ENCODE data around the gene AP2M1. TPM values are rescaled to one million over a fixed set of nuclear protein-coding genes. Genes with fewer than 3 reads are reported as not detected.

AP2M1 gene
- total RNA-seq, 1 donor from 2014 or later: 262 TPM

DNA sequence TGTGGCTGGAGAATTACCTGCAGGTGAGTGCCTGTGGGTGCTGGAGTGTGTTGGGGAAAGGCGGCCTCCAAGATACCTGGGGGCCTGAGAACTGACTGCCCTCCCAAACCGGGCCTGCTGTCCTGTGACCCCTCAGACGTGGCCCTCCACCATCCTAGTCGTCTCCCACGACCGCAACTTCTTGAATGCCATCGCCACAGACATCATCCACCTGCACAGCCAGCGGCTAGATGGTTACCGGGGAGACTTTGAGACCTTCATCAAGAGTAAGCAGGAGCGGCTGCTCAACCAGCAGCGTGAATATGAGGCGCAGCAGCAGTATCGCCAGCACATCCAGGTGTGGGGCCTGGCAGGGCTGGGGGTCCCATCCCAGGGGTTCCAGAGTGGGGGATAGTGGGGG is 14.8 kb downstream of the AP2M1 start:
- Histone ChIP-seq H3K4me3 (ENCODE audit: low read depth, low read length) (no peak overlapping the region), H3K27me3 (ENCODE audit: control insufficient read depth, insufficient read depth, low read length) (no peaks in the 10 kb centered on the region), H3K36me3 (ENCODE audit: control insufficient read depth, insufficient read depth, low read length) (peaks cover 36% of the 10 kb centered on the region)
- DNase-seq (ENCODE audit: low read depth): no peak
- FAIRE-seq: no peak
- TF ChIP-seq, protein P1, sequence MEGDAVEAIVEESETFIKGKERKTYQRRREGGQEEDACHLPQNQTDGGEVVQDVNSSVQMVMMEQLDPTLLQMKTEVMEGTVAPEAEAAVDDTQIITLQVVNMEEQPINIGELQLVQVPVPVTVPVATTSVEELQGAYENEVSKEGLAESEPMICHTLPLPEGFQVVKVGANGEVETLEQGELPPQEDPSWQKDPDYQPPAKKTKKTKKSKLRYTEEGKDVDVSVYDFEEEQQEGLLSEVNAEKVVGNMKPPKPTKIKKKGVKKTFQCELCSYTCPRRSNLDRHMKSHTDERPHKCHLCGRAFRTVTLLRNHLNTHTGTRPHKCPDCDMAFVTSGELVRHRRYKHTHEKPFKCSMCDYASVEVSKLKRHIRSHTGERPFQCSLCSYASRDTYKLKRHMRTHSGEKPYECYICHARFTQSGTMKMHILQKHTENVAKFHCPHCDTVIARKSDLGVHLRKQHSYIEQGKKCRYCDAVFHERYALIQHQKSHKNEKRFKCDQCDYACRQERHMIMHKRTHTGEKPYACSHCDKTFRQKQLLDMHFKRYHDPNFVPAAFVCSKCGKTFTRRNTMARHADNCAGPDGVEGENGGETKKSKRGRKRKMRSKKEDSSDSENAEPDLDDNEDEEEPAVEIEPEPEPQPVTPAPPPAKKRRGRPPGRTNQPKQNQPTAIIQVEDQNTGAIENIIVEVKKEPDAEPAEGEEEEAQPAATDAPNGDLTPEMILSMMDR (IDR thresholded peaks at IDR 0.05; ENCODE audit: insufficient read depth, low read length, severe bottlenecking): no peak

DNA sequence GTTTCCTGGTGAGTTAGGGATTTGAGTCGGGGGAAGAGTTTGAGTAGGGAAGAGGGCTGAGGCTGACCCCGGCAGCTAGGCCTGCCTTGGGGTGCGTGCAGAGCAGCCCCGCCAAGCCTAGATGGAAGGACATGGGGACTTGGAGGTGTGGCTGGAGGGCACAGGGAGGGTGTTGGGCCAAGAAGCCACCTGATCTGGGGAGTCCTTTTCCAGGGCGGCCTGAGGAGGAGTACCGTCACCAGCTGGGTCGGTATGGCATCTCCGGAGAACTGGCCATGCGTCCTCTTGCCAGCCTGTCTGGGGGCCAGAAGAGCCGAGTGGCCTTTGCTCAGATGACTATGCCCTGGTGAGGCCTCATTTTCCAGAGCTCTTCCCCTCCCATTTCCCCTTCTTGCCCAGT is 18.2 kb downstream of the AP2M1 start:
- DNase-seq (ENCODE audit: low read depth) (no peak), FAIRE-seq (peak; percentile 82)
- TF ChIP-seq, protein P1 (IDR thresholded peaks at IDR 0.05; ENCODE audit: insufficient read depth, low read length, severe bottlenecking): no peak
- H3K36me3 ChIP-seq (ENCODE audit: control insufficient read depth, insufficient read depth, low read length): peaks cover 36% of the 10 kb centered on the region
- no peak overlapping the region for H3K4me3 ChIP-seq (ENCODE audit: low read depth, low read length)
- H3K27me3 ChIP-seq (ENCODE audit: control insufficient read depth, insufficient read depth, low read length): no peaks in the 10 kb centered on the region

DNA sequence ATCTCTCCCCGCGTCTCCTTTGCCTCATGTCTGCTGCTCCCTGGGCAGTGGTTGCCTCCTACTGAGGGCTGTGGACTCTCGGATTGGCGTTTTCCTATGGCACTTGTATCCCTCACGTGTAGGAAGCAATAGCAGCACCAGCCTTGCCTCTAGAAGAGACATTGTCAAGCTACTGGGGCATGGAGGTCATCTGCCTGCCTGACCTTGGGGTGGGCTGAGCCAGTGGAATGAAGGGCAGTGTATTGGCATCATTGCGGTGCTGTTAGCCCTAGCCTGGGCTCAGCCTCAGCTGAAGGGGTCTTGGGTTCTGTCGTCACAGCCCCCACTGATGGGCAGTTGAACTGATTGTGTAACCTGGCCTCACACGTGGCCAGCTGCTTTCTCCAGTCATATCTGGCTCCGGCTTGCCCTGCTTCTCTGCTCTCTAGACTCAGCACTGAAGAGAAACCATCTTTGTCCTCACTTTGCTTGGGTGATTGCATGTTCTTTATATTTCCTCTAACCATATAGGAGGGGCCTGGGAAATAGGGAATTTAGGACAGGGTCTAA is 19.4 kb downstream of the AP2M1 start:
- FAIRE-seq: peak; percentile 75
- TF ChIP-seq, protein P1 (IDR thresholded peaks at IDR 0.05; ENCODE audit: insufficient read depth, low read length, severe bottlenecking): no peak
- peaks cover 27% of the 10 kb centered on the region for H3K36me3 ChIP-seq (ENCODE audit: control insufficient read depth, insufficient read depth, low read length)

DNA sequence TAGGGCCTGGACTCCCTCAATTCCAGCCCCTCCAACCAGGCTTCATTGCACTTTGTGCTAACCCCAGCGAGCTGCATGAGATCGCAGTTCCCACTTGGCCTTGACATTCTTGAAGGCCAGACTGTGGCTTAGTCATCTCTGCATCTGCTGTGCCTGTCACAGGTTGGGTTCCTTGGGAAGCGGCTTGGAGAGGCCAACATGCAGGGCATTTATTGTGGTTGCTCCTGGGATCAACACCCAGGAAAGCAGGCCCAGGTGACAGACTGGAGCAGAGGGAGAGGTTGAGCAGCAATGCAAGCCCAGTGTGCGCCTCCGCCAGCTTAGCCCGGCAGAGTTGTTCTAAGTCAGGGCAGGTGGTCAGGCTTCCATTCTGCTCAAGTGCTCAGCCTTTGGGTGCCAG is 21.9 kb downstream of the AP2M1 start:
- Histone ChIP-seq H3K4me3 (ENCODE audit: low read depth, low read length) (no peak overlapping the region), H3K27me3 (ENCODE audit: control insufficient read depth, insufficient read depth, low read length) (no peaks in the 10 kb centered on the region), H3K36me3 (ENCODE audit: control insufficient read depth, insufficient read depth, low read length) (peaks cover 13% of the 10 kb centered on the region)
- no peak for DNase-seq (ENCODE audit: low read depth)
- TF ChIP-seq, protein P1 (IDR thresholded peaks at IDR 0.05; ENCODE audit: insufficient read depth, low read length, severe bottlenecking): no peak
- FAIRE-seq: no peak

More for the DNA sequence above, 19.4 kb downstream of the AP2M1 start:
- Histone ChIP-seq H3K27me3 (ENCODE audit: control insufficient read depth, insufficient read depth, low read length) (no peaks in the 10 kb centered on the region), H3K4me3 (ENCODE audit: low read depth, low read length) (no peak overlapping the region)
- no peak for DNase-seq (ENCODE audit: low read depth)

DNA sequence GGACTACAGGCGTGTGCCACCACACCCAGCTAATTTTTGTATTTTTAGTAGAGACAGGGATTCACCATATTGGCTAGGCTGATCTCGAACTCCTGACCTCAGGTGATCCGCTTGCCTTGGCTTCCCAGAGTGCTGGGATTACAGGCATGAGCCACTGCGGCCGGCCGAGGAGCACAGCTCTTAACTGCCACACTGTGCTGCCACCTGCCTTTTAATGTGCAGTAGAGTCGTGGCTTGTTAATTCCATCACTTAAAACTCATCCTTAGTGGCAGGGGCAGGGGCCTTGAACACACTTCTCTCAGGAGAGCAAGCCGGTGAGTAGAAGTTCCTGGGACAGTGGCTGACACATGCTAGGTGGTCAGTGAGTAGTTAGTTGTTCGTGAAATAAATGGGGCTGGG is 23.9 kb downstream of the AP2M1 start:
- FAIRE-seq: no peak
- TF ChIP-seq, protein P1 (IDR thresholded peaks at IDR 0.05; ENCODE audit: insufficient read depth, low read length, severe bottlenecking): no peak
- no peak for DNase-seq (ENCODE audit: low read depth)
- no peak overlapping the region for H3K4me3 ChIP-seq (ENCODE audit: low read depth, low read length)
- H3K36me3 ChIP-seq (ENCODE audit: control insufficient read depth, insufficient read depth, low read length): peaks cover 2% of the 10 kb centered on the region
- H3K27me3 ChIP-seq (ENCODE audit: control insufficient read depth, insufficient read depth, low read length): no peaks in the 10 kb centered on the region

DNA sequence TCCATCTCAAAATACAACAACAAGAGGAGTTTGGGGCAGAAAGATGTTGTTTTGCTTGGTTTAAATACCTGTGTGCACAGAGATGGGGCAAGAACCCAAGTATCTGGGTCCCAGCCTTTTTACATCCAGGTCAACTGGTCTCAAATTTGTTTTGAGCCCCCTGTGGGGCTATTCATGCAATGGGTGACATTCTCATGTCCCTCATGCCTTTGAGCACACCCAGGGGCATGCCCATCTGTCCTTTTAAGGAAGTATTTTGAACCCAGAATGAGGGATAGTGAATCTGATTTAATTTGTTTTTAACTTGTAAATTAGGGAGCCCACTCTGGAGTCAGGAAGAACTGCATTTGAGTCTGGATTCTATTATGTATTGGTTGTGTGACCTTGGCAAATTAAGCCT is 26.2 kb downstream of the AP2M1 start:
- Histone ChIP-seq H3K4me3 (ENCODE audit: low read depth, low read length) (no peak overlapping the region), H3K27me3 (ENCODE audit: control insufficient read depth, insufficient read depth, low read length) (no peaks in the 10 kb centered on the region), H3K36me3 (ENCODE audit: control insufficient read depth, insufficient read depth, low read length) (no peaks in the 10 kb centered on the region)
- DNase-seq (ENCODE audit: low read depth) (no peak), FAIRE-seq (no peak)
- TF ChIP-seq, protein P1 (IDR thresholded peaks at IDR 0.05; ENCODE audit: insufficient read depth, low read length, severe bottlenecking): no peak
